Activated T-cell treated with anti-CD3 and anti-CD28 coated beads, Interleukin-2, amount 50 U/mL, for 24 hours (primary cell): ENCODE measurements around the gene SORT1.
"Not testable (repeated sequence)": the region's sequence is repeated elsewhere in the genome, so short reads cannot be mapped to it uniquely, and the experiment has no call there.

Source experiments
- DNase-seq: peaks from one replicate; pipeline ENCODE4 v3.0.0-alpha.2; 2020
- H3K27ac Mint-ChIP-seq: 2 replicates; pipeline ENCODE4 v1.8.0; 2020; ENCODE audit warnings: mild to moderate bottlenecking, mixed read lengths
- H3K27me3 Mint-ChIP-seq: 2 replicates; pipeline ENCODE4 v1.8.0; 2020; ENCODE audit warnings: mixed read lengths
- H3K36me3 Mint-ChIP-seq: 2 replicates; pipeline ENCODE4 v1.8.0; 2020; ENCODE audit warnings: low read depth, mixed read lengths
- H3K4me1 Mint-ChIP-seq: 2 replicates; pipeline ENCODE4 v1.8.0; 2020; ENCODE audit warnings: low read depth, mixed read lengths
- H3K4me3 Mint-ChIP-seq: 2 replicates; pipeline ENCODE4 v1.8.0; 2020; ENCODE audit warnings: mild to moderate bottlenecking, moderate library complexity, mixed read lengths
- H3K9me3 Mint-ChIP-seq: 2 replicates; pipeline ENCODE4 v1.8.0; 2020; ENCODE audit warnings: mixed read lengths

Gene SORT1

DNA sequence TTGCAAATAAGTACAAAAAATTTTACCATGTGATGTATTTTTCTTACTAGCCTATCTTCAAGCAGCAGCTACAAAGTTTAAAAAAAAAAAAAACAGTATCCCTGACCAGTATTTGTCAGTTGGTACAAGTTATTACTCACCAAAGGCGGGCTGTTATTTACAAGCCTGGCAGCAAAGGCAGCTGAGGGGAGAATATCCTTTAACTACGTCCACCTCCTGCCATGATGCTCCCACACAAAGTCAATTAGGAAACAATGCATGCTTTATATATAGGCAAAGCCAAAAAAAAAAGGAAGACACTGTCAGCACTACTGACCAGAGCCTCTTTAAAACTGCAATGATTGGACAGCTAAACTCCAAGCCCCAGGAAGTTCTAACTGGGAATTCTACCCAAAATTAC lies 14.8 kb upstream of the SORT1 start:
- H3K4me1 Mint-ChIP-seq: peaks cover 40% of the 10 kb centered on the region
- no peak overlapping the region for H3K27ac Mint-ChIP-seq
- H3K36me3 Mint-ChIP-seq: peaks cover 99% of the 10 kb centered on the region
- no peak for DNase-seq
- H3K4me3 Mint-ChIP-seq: no peak overlapping the region
- no peaks in the 10 kb centered on the region for H3K27me3 Mint-ChIP-seq
- no peaks in the 10 kb centered on the region for H3K9me3 Mint-ChIP-seq

DNA sequence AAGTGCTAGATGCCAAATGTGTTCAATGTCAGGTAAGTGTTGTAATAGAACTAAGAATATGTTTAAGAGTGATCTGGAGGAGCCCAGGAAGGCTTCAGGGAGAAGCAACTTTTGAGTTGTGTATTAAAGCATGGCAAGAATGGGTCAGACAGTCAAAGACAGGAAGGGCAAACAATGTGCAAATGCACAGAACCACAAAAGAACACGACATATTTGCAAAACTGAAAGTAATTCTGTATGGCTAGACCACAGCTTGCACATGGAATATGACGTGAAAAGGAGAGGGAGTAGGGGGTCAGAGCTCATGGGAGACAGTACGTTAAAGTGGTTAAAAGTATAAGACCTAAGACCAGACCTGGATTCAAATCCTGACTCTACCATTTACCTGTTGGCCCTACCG lies 7.1 kb upstream of the SORT1 start:
- peaks cover 25% of the 10 kb centered on the region for H3K4me1 Mint-ChIP-seq
- H3K27ac Mint-ChIP-seq: peak overlapping the region; percentile 76
- H3K9me3 Mint-ChIP-seq: no peaks in the 10 kb centered on the region
- H3K4me3 Mint-ChIP-seq: no peak overlapping the region
- H3K27me3 Mint-ChIP-seq: no peaks in the 10 kb centered on the region
- no peak for DNase-seq
- peaks cover 83% of the 10 kb centered on the region for H3K36me3 Mint-ChIP-seq

DNA sequence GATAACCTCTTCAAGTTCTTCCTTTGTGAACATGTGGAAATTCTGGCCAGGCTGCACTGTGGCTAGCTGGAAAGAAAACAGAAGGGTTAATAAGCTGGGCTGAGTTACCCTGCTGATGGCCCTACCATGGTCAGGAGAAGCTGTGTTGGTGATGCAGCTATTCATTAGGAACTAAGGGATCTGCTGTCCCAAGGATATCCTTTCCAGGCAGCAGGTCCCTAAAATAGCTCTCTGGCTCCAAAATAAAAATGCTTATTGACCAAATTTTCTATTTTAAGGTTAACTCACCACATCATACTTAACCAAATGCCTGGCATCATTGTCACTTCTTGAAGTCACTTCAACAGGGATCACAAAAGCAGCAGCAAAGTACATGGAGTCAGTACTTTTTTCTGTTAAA lies 4.3 kb upstream of the SORT1 start:
- DNase-seq: no peak
- Mint-ChIP-seq H3K27ac (peak overlapping the region; percentile 37), H3K4me1 (peaks cover 32% of the 10 kb centered on the region), H3K4me3 (no peak overlapping the region), H3K27me3 (peaks cover 11% of the 10 kb centered on the region), H3K9me3 (no peaks in the 10 kb centered on the region), H3K36me3 (peaks cover 58% of the 10 kb centered on the region)

GRCh38 chr1:109400035-109400655 lies 2.4 kb upstream of the SORT1 start:
- no peak for DNase-seq
- H3K36me3 Mint-ChIP-seq: peaks cover 42% of the 10 kb centered on the region
- H3K27ac Mint-ChIP-seq: no peak overlapping the region
- no peak overlapping the region for H3K4me3 Mint-ChIP-seq
- H3K9me3 Mint-ChIP-seq: no peaks in the 10 kb centered on the region
- H3K4me1 Mint-ChIP-seq: peaks cover 23% of the 10 kb centered on the region
- H3K27me3 Mint-ChIP-seq: peaks cover 30% of the 10 kb centered on the region

DNA sequence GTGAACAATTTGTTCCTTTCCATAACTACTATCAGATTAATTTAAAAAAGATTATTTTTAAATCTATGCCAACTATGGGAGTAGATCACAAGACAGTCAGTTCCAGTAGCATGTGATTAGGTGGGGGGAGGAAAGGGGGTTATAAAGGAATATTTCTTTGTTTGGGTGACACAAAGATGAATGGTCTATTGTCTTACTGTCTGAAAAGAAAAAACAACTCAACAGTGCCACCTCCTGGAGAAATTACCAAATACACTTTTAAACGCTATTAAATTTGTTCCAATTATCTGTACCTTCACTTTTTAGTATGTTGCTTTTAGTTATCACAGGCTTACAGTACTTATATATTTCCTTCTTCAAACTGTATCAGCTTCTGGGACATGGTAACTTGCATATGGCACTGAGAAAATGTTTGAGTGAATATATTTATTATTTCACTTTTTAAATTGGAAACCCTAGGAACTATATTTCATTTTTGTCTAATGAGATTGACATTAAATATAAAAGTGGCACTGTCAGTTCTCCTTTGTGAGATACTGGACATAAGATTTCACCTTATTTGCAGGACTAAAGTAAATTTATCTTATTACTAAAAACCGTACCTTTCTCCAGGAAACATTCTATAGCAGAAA lies 1.7 kb upstream of the SORT1 start:
- Mint-ChIP-seq H3K4me3 (no peak overlapping the region), H3K27ac (no peak overlapping the region), H3K4me1 (peaks cover 17% of the 10 kb centered on the region), H3K9me3 (no peaks in the 10 kb centered on the region), H3K36me3 (peaks cover 35% of the 10 kb centered on the region), H3K27me3 (peaks cover 36% of the 10 kb centered on the region)
- no peak for DNase-seq

DNA sequence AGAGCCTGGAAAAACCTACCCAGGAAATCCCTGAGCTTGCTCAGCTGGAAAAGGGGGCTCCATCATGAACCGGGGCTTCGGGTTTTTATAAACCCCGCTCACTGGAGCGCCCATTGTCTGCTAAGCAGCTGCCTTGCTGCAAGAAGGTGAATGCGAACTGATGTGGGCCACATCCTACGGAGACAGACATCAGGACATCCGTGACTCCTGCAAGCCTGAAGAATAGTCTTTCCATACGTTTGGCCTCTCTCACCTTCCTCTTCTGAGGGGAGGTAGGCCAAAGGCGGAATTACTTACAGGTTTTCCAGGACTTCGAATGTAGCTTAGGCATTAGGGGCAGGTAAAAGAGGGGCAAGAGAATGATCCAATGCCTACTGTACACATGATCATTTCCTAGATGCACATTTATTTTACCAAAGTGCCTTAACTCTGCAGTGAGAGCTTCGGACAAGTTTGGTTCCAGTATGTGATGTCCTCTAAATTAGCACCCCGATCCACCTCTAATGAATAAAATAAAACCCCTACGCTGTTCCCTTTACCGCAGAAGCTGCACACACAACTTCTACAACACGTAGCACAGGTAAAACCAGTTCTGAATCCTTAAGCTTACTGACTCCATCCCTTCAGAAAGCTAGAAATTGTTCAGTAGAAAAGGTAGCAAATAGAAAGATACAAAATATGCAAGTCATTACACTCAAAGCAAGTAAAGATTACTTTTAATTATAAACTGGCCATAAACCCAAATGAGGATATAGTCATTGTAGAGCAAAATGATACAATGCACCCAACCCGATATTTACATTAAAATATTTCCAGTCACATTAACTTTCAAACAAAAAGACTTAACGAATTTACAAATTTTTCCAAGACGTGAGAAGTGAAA lies 866 bp upstream of the SORT1 start:
- Mint-ChIP-seq H3K4me3 (peak overlapping the region; percentile 74), H3K27ac (no peak overlapping the region), H3K36me3 (peaks cover 27% of the 10 kb centered on the region), H3K4me1 (peaks cover 17% of the 10 kb centered on the region), H3K9me3 (no peaks in the 10 kb centered on the region), H3K27me3 (peaks cover 42% of the 10 kb centered on the region)
- no peak for DNase-seq

GRCh38 chr1:109396871-109397580 lies 692 bp downstream of the SORT1 start:
- peaks cover 17% of the 10 kb centered on the region for H3K4me1 Mint-ChIP-seq
- DNase-seq: no peak
- H3K27ac Mint-ChIP-seq: no peak overlapping the region
- peak overlapping the region; percentile 75 for H3K4me3 Mint-ChIP-seq
- no peaks in the 10 kb centered on the region for H3K9me3 Mint-ChIP-seq
- peaks cover 15% of the 10 kb centered on the region for H3K36me3 Mint-ChIP-seq
- peaks cover 56% of the 10 kb centered on the region for H3K27me3 Mint-ChIP-seq

DNA sequence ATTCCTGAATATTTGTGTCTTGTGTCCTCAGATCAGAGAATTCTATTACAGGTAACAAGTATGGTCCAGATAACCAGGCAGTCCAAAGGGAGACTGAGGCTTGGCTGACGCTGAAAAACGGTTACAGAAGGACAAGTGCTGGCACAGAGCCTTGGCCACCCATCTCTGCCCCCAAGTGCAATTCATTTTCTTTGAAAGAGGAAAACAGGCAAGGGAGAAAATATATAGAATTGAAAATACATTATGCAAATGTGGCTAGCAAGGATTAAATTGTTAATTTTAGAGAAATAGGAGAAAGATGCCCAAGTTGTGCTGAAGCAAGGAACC lies 1.2 kb downstream of the SORT1 start:
- H3K4me3 Mint-ChIP-seq: peak overlapping the region; percentile 75
- DNase-seq: no peak
- peaks cover 60% of the 10 kb centered on the region for H3K27me3 Mint-ChIP-seq
- peaks cover 11% of the 10 kb centered on the region for H3K36me3 Mint-ChIP-seq
- H3K4me1 Mint-ChIP-seq: peaks cover 19% of the 10 kb centered on the region
- no peaks in the 10 kb centered on the region for H3K9me3 Mint-ChIP-seq
- H3K27ac Mint-ChIP-seq: no peak overlapping the region

DNA sequence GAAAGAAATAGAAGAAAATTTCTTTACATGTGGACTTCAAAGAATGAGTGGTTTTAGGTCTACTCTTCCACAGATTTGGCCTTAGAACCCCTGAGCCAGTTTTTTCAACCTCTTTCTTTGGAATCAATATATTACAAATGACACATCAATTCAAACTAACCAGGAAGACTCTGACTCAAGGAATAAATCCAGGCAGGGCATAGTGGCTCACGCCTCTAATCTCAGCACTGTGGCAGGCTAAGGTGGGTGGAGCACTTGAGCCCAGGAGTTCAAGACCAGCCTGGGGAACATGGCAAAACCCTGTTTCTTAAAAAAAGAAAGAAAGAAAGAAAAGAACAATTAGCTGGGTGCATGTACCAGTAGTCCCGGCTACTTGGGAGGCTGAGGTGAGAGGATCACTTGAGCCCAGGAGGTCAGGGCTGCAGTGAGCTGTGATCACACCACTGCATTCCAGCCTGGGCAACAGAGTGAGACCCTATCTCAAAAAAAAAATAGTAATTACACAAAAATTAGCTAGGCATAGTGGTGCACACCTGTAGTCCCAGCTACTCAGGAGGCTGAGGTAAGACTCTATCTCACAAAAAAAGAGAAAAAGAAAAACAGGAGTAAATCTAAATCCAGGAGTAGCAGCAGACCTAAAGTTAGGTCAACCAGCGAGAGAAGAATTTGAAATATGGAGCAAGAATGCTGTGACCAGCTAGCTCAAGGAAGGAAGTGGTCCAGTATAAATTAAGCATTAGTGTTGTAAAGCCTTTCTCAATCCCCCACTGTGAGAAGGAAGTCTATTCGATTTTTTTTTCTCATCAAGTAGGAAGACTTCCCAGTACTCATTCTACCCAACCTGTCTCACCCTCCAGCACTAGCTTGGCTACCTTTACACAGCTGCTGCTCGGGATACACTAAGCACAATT lies 1.9 kb downstream of the SORT1 start:
- Mint-ChIP-seq H3K4me3 (no peak overlapping the region), H3K4me1 (peaks cover 21% of the 10 kb centered on the region), H3K36me3 (peaks cover 4% of the 10 kb centered on the region), H3K27ac (no peak overlapping the region), H3K27me3 (peaks cover 62% of the 10 kb centered on the region), H3K9me3 (no peaks in the 10 kb centered on the region)
- DNase-seq: no peak

GRCh38 chr1:109395282-109395599 lies 2.5 kb downstream of the SORT1 start:
- Mint-ChIP-seq H3K4me1 (peaks cover 21% of the 10 kb centered on the region), H3K27me3 (peaks cover 62% of the 10 kb centered on the region)
- not testable (repeated sequence) for H3K9me3 Mint-ChIP-seq, H3K4me3 Mint-ChIP-seq, DNase-seq, H3K27ac Mint-ChIP-seq, H3K36me3 Mint-ChIP-seq

DNA sequence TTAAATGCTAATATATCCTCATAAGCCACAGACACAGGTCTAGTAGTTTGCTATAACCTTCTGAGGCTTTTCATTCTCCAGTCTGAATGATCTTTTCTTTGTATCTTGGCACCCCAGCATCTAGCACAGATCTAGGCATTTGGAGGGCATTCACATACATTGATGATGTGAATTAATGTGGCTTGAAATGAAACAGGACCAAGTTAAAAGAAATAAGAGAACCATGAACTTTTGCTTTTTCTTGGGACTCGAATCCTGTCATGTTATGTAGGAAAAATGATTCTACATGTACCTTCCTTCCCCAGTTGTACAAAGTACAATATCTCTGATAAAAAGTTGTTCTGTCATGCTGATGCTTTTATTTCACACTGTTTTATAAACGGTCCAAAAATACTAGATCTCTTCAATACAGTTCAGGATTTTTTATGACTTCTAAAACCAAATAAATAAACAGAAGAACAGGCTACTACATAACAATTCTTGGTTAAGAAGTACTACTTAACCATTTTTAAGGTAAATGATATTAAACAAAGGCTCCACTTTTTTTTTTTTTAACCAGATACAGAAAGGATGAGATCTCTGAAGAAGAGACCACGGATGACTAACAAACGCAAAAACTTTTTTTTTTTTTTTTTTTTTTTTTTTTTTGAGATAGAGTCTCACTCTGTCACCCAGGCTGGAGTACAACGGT lies 3.0 kb downstream of the SORT1 start:
- no peak for DNase-seq
- no peak overlapping the region for H3K27ac Mint-ChIP-seq
- H3K36me3 Mint-ChIP-seq: peaks cover 3% of the 10 kb centered on the region
- no peaks in the 10 kb centered on the region for H3K9me3 Mint-ChIP-seq
- peaks cover 24% of the 10 kb centered on the region for H3K4me1 Mint-ChIP-seq
- peaks cover 66% of the 10 kb centered on the region for H3K27me3 Mint-ChIP-seq
- H3K4me3 Mint-ChIP-seq: no peak overlapping the region

- Mint-ChIP-seq H3K9me3 (no peaks in the 10 kb centered on the region), H3K4me3 (no peak overlapping the region), H3K36me3 (no peaks in the 10 kb centered on the region), H3K27ac (no peak overlapping the region), H3K27me3 (peaks cover 66% of the 10 kb centered on the region), H3K4me1 (peaks cover 23% of the 10 kb centered on the region)
- DNase-seq: no peak
These were observed 4.0 kb downstream of the SORT1 start for GRCh38 chr1:109393617-109394233.
